Stimulated activated CD4-positive, alpha-beta T cell treated with anti-CD3 and anti-CD28 coated beads, Interleukin-15, amount 100 ng/mL, for 48 hours (primary cell): Measurements from ENCODE around the gene DNAH17.
A peak's percentile ranks its signal among the peaks of the same experiment; 100 is the strongest.
"Not testable (repeated sequence)": the region's sequence is repeated elsewhere in the genome, so short reads cannot be mapped to it uniquely, and the experiment has no call there.

Source experiments
- DNase-seq, 2 donors: peaks; one replicate each; pipeline ENCODE4 v3.0.0-alpha.2; 2020; ENCODE audit warnings: low read depth in 2 of 2

Gene DNAH17

GRCh38 chr17:78523934-78524655, 53.1 kb downstream of the DNAH17 start:
- DNase-seq: no peak

GRCh38 chr17:78522031-78522809, 55.0 kb downstream of the DNAH17 start:
- no peak for DNase-seq

- no peak for DNase-seq
Observed at GRCh38 chr17:78517421-78517820, 59.8 kb downstream of the DNAH17 start.

DNA sequence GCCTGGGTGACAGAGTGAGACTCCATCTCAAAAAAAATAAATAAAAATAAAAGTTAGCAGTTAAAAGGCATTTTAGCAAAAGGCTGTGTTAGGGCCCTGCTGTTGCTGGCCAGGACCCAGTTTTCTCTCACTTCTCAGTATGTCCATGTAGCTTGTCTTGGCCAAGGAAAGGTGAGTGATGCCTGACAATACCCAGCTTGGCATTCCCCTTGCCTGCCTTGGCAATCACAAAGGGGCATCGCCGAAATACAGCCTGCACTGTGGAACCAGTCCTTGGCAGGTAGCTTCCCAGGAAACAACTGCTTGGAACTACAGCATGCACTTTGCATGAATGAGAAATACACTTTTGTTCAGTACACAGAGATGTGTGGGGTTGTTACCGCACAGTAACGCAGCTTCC, 61.7 kb downstream of the DNAH17 start:
- no peak for DNase-seq

DNA sequence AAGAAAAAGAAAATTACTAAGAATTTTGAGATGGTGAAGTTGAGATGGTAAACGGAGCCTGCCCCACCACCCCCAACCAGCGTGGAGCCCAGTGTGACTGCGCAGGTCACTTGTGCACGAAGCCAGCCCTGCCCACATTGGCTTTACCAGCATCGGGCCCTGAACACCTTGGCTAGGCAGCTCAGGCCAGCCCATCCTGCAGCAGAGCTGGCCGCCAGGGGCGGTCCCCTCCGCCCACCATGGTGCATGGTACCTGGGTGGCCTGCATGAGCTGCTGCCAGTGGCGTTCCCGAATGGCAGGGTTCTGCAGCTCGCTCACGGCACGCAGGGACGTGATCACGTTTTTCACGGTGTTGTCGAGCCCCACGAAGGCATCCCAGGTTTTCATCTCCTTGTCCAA, 62.7 kb downstream of the DNAH17 start:
- no peak for DNase-seq

GRCh38 chr17:78512976-78513375, 64.2 kb downstream of the DNAH17 start:
- no peak for DNase-seq

GRCh38 chr17:78510141-78511075, 66.8 kb downstream of the DNAH17 start:
- no peak for DNase-seq

DNA sequence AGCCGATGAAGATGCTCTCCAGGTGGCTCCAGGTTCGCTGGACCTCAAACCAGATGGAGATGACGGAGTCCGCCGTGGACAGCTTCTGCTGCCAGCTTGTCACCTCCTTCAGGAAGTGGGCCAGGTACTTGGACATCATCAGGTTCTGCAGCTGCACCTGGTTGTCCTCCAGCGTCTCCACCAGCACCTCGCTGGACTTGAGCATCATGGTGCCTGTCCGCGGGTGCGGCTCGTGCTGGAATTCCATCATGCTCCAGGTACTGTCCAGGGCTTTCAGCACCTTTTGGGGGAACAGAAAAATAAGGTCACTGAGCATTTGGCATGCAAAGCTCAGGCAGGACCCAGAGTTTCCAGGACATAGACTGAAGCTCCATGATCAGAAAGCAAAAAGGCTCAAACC, 69.7 kb downstream of the DNAH17 start:
- no peak for DNase-seq

GRCh38 chr17:78506454-78507309, 70.5 kb downstream of the DNAH17 start:
- no peak for DNase-seq

GRCh38 chr17:78504156-78504925, 72.9 kb downstream of the DNAH17 start:
- no peak for DNase-seq

DNA sequence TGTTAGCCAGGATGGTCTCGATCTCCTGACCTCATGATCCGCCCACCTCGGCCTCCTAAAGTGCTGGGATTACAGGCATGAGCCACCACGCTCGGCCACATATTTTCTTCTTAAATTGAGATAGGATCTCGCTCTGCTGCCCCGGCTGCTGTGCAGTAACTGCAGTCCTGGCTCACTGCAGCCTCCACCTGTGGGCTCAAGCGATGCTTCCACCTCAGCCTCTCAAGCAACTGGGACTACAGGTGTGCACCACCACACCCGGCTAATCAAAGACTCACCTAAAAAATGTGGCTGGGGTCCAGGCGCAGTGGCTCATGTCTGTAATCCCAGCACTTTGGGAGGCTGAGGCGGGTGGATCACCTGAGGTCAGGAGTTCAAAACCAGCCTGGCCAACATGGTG, 73.8 kb downstream of the DNAH17 start:
- not testable (repeated sequence) for DNase-seq

DNA sequence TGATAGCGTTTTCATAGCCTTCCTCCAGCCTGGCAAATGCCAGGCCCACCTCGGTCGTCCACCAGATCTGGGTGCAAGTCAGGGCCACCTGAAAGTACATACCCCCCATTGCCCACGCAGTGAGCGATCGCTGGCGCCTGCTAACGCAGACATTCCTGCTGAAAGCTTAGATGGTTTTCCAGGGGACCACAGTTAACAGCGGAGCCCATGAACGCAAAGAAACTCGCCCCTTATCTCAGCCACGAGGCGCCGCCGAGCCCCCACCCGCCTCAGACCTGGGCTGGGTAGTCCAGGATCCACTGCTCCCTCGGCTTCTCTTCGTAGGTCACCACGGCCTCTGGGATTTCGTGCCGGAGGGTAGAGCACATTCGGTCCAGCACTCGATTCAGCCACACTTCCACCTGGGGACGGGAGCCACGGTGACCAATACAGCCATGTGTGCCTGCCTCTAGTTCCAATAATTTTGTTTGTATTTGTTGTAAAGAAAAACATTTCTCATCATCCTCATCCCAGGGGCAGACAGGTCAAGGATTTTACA, 74.5 kb downstream of the DNAH17 start:
- no peak for DNase-seq

GRCh38 chr17:78501241-78502036, 75.8 kb downstream of the DNAH17 start:
- DNase-seq: no peak

- no peak for DNase-seq
Observed at GRCh38 chr17:78500806-78501205, 76.4 kb downstream of the DNAH17 start.

- no peak for DNase-seq
Observed at GRCh38 chr17:78499715-78500540, 77.3 kb downstream of the DNAH17 start.

DNA sequence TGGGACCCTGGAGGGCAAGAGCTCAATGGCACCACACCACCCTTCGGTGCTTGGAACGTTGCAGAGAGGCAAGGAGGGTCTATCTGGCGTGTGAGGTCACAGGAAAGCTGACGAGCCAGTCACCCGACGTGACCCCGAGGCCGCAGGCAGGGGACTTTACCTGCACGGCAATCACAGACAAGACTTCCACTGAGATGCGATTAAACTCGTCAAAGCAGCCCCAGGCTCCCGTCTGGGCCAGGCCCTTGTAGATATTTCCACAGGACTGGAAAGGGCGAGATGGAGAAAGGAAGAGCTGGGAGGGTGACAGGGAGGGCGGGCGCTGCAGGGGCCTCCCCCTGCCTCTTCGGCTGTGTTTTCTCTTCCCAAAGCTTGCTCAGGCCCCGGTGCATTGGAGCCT, 78.3 kb downstream of the DNAH17 start:
- DNase-seq: no peak

DNA sequence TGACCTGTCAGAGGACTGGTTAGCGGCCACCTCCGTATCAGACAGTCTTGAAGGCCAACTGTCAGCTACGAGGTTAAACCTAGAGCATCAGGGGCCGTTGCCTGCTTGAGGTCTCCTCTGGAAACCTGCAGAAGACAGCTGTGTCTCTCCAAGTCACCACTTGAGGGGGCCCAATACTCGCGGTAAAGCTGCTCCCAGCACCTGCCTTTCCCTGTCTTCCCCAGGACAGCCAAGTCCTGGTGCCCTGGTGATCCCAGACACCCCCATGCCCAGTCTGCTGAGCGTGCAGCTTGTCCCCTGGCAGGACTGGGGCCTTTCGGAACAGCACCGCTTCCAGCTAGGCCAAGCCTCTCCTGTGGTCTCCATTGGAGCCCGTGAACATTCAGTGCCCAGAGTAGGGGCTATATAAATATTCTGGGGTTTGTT, 80.1 kb downstream of the DNAH17 start:
- DNase-seq: peak; percentile 14 to 44

- DNase-seq: no peak
Observed at GRCh38 chr17:78496311-78496710, 80.9 kb downstream of the DNAH17 start.
